ENCODE data around the gene DNAH12.

GRCh38 chr3:57288403-57288802 is 255.7 kb downstream of the DNAH12 start:
- TF ChIP-seq, protein P1, sequence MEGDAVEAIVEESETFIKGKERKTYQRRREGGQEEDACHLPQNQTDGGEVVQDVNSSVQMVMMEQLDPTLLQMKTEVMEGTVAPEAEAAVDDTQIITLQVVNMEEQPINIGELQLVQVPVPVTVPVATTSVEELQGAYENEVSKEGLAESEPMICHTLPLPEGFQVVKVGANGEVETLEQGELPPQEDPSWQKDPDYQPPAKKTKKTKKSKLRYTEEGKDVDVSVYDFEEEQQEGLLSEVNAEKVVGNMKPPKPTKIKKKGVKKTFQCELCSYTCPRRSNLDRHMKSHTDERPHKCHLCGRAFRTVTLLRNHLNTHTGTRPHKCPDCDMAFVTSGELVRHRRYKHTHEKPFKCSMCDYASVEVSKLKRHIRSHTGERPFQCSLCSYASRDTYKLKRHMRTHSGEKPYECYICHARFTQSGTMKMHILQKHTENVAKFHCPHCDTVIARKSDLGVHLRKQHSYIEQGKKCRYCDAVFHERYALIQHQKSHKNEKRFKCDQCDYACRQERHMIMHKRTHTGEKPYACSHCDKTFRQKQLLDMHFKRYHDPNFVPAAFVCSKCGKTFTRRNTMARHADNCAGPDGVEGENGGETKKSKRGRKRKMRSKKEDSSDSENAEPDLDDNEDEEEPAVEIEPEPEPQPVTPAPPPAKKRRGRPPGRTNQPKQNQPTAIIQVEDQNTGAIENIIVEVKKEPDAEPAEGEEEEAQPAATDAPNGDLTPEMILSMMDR (conservative IDR thresholded peaks at IDR 0.05; ENCODE audit: low read length), result no peak
- TF ChIP-seq EZH2phosphoT487 (IDR thresholded peaks at IDR 0.05; ENCODE audit: borderline replicate concordance, low read depth, low read length), result no peak

Data from OCI-LY7 (cell line).